DOHH2 (cell line): ENCODE data around the gene GAB3.

Experiments used
- H3F3A ChIP-seq: fragments of 200-600 bp; sonication (generic), shearing (Covaris generic); 2 replicates; pipeline ENCODE4 v1.6.0; 2016; ENCODE audit warnings: antibody characterized with exemption, mild to moderate bottlenecking; ENCODE audit not compliant: control insufficient read depth, insufficient read depth
- H3K27ac ChIP-seq: fragments of 200-600 bp; sonication (generic); 2 replicates; pipeline ENCODE4 v1.5.1; 2014; ENCODE audit warnings: low read depth, mild to moderate bottlenecking, low read length, moderate library complexity
- H3K27me3 ChIP-seq: fragments of 200-600 bp; sonication (generic); 2 replicates; pipeline ENCODE4 v1.6.1; 2014; ENCODE audit warnings: mild to moderate bottlenecking, low read length, mixed read lengths; ENCODE audit not compliant: control insufficient read depth
- H3K36me3 ChIP-seq: fragments of 200-600 bp; sonication (generic); 2 replicates; pipeline ENCODE4 v1.6.1; 2014; ENCODE audit warnings: mild to moderate bottlenecking, low read length, moderate library complexity, mixed read lengths; ENCODE audit not compliant: control insufficient read depth
- H3K4me1 ChIP-seq: fragments of 200-600 bp; sonication (generic); 2 replicates; pipeline ENCODE4 v1.6.1; 2014; ENCODE audit warnings: mild to moderate bottlenecking, low read length, mixed read lengths; ENCODE audit not compliant: control insufficient read depth
- H3K4me2 ChIP-seq: fragments of 200-600 bp; sonication (generic); 2 replicates; pipeline ENCODE4 v1.6.0; 2014; ENCODE audit warnings: mild to moderate bottlenecking, low read length, moderate library complexity
- H3K4me3 ChIP-seq: fragments of 200-600 bp; sonication (generic); 2 replicates; pipeline ENCODE4 v1.5.1; 2014; ENCODE audit warnings: mild to moderate bottlenecking, low read length, mixed read lengths
- H3K79me2 ChIP-seq: fragments of 200-600 bp; sonication (generic); 2 replicates; pipeline ENCODE4 v1.6.1; 2014; ENCODE audit warnings: mild to moderate bottlenecking, low read length, mixed read lengths; ENCODE audit not compliant: control insufficient read depth
- H3K9me2 ChIP-seq: fragments of 200-600 bp; sonication (generic); replicated peaks from 2 replicates; pipeline ENCODE4 v1.6.1; 2014; ENCODE audit warnings: mild to moderate bottlenecking, low read length, mixed read lengths; ENCODE audit not compliant: control insufficient read depth
- H3K9me3 ChIP-seq: fragments of 200-600 bp; sonication (generic); 2 replicates; pipeline ENCODE4 v1.6.1; 2014; ENCODE audit warnings: antibody characterized with exemption, low read length, mixed read lengths; ENCODE audit not compliant: control insufficient read depth, insufficient read depth
- H4K20me1 ChIP-seq: fragments of 200-600 bp; sonication (generic); 2 replicates; pipeline ENCODE4 v1.6.0; 2014; ENCODE audit warnings: low read depth, mild to moderate bottlenecking, antibody characterized with exemption, low read length, moderate library complexity; ENCODE audit not compliant: control insufficient read depth, insufficient read depth
- CTCF ChIP-seq: fragments of 200-600 bp; sonication (generic); IDR thresholded peaks from one replicate; pipeline ENCODE4 v1.5.1; 2014; ENCODE audit warnings: antibody characterized with exemption, mild to moderate bottlenecking, low read depth, low read length; ENCODE audit not compliant: poor library complexity, severe bottlenecking
- EZH2phosphoT487 ChIP-seq: fragments of 200-600 bp; sonication (generic); IDR thresholded peaks from 2 replicates; pipeline ENCODE4 v1.6.1; 2017; ENCODE audit warnings: borderline replicate concordance, mild to moderate bottlenecking, antibody characterized with exemption, low read length, moderate library complexity, mixed read lengths

The GAB3 gene

GRCh38 chrX:154718616-154719015, 32.3 kb downstream of the GAB3 start:
- H3K4me2 ChIP-seq, result peak overlapping the region; percentile 42
- no peaks in the 10 kb centered on the region for H3F3A ChIP-seq
- H3K36me3 ChIP-seq, result no peaks in the 10 kb centered on the region
- peaks cover 29% of the 10 kb centered on the region for H3K4me1 ChIP-seq
- H3K4me3 ChIP-seq, result peak overlapping the region; percentile 12; the same call in 1 of the 2 replicates
- no peaks in the 10 kb centered on the region for H3K27me3 ChIP-seq
- no peaks in the 10 kb centered on the region for H3K9me2 ChIP-seq
- H3K27ac ChIP-seq, result peak overlapping the region; percentile 4; the same call in 1 of the 2 replicates
- no peaks in the 10 kb centered on the region for H4K20me1 ChIP-seq
- no peaks in the 10 kb centered on the region for H3K9me3 ChIP-seq
- no peaks in the 10 kb centered on the region for H3K79me2 ChIP-seq
- TF ChIP-seq CTCF (no peak), EZH2phosphoT487 (no peak)

GRCh38 chrX:154717824-154718223, 33.1 kb downstream of the GAB3 start:
- Histone ChIP-seq H3K9me3 (no peaks in the 10 kb centered on the region), H3K27me3 (no peaks in the 10 kb centered on the region), H3K4me3 (peak overlapping the region; percentile 12; the same call in 1 of the 2 replicates), H3K36me3 (no peaks in the 10 kb centered on the region), H4K20me1 (no peaks in the 10 kb centered on the region), H3K4me1 (peaks cover 29% of the 10 kb centered on the region), H3K79me2 (no peaks in the 10 kb centered on the region), H3K27ac (no peak overlapping the region), H3F3A (no peaks in the 10 kb centered on the region), H3K9me2 (no peaks in the 10 kb centered on the region), H3K4me2 (peak overlapping the region; percentile 42)
- TF ChIP-seq EZH2phosphoT487 (no peak), CTCF (no peak)

- no peaks in the 10 kb centered on the region for H3K9me2 ChIP-seq
- H3K4me3 ChIP-seq, result no peak overlapping the region
- H4K20me1 ChIP-seq, result no peaks in the 10 kb centered on the region
- peaks cover 29% of the 10 kb centered on the region for H3K4me1 ChIP-seq
- H3K27ac ChIP-seq, result no peak overlapping the region
- no peaks in the 10 kb centered on the region for H3K79me2 ChIP-seq
- no peak overlapping the region for H3K4me2 ChIP-seq
- TF ChIP-seq EZH2phosphoT487 (no peak), CTCF (no peak)
- H3K9me3 ChIP-seq, result no peaks in the 10 kb centered on the region
- H3F3A ChIP-seq, result no peaks in the 10 kb centered on the region
- H3K27me3 ChIP-seq, result no peaks in the 10 kb centered on the region
- H3K36me3 ChIP-seq, result no peaks in the 10 kb centered on the region
Observed at GRCh38 chrX:154715825-154716224, 35.1 kb downstream of the GAB3 start.
